Liver (tissue), 2 donors: ENCODE data around the gene MYCL.

Experiments
- YY1 ChIP-seq: IDR thresholded peaks from 2 replicates; pipeline ENCODE4 v1.6.1; 2016; ENCODE audit warnings: antibody characterized with exemption, mild to moderate bottlenecking
- ZBTB33 ChIP-seq: IDR thresholded peaks from 2 replicates; pipeline ENCODE4 v1.6.1; 2016; ENCODE audit warnings: antibody characterized with exemption
- TF ChIP-seq, protein P1 (sequence below): fragments of 150-350 bp; IDR thresholded peaks from 2 replicates; pipeline ENCODE4 v1.5.1; 2017; ENCODE audit warnings: improper control_type of control experiment, low read depth, low read length; ENCODE audit not compliant: missing input control
- donor health status: healthy.

DNA sequence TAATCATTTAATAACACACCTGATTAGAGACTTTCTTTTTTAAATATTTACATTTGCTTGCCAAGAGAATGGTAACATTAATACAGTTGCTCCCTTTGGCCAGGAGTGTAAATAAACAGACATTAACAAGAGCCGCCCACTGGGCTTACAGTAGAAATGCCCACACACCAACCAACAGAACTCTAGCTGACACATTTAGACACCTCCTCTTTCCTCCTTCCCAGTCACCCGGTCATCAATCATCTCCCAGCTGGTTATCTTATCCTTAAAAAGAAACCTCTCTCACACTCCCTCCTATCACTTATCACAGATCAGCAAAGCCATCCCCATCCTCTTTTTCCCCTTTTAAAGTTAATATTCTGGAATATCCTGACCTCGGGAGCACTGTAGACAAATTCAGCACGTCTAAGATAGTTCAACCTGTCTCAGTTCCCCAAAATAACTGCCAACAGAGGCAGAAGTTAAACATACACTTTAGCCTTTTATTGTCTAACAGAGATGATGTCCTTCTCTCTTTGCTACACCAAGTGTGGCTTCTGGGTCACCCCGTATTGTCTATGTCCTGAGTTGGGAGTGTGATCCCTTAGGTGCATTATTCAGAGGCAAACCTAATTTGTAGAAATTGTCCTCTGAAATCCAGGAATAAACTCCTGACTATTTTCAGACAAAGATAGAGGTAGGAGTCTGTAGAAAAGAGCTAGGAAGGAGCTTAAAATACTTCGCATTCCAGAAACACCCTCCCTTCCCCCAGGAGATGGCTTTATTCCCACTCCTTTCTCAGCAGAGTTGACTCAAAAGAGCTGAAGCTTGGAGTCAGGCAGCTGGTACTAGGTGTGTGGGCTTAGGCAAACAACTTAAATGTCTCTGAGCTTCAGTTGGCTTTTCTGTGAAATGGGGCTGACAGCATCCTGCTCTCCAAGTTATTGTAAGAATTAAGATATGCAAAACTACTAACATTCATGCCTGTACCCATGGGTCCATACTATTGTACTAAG is 8.8 kb downstream of the MYCL start:
- TF ChIP-seq, protein P1, sequence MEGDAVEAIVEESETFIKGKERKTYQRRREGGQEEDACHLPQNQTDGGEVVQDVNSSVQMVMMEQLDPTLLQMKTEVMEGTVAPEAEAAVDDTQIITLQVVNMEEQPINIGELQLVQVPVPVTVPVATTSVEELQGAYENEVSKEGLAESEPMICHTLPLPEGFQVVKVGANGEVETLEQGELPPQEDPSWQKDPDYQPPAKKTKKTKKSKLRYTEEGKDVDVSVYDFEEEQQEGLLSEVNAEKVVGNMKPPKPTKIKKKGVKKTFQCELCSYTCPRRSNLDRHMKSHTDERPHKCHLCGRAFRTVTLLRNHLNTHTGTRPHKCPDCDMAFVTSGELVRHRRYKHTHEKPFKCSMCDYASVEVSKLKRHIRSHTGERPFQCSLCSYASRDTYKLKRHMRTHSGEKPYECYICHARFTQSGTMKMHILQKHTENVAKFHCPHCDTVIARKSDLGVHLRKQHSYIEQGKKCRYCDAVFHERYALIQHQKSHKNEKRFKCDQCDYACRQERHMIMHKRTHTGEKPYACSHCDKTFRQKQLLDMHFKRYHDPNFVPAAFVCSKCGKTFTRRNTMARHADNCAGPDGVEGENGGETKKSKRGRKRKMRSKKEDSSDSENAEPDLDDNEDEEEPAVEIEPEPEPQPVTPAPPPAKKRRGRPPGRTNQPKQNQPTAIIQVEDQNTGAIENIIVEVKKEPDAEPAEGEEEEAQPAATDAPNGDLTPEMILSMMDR: no peak
- TF ChIP-seq YY1 (no peak), ZBTB33 (no peak)
